Duodenal mucosa (tissue), 2 donors: Measurements from ENCODE around the gene EVA1A.

Experiments used
- H3K27ac ChIP-seq: one replicate; pipeline ENCODE4 v1.7.0; 2013; ENCODE audit warnings: low read depth, low read length
- H3K27me3 ChIP-seq, 2 donors: one replicate each; pipeline ENCODE4 v1.7.0; 2013; ENCODE audit warnings: low read length in 2 of 2, control low read depth in 1 of 2; ENCODE audit not compliant: insufficient read depth in 2 of 2, control insufficient read depth in 1 of 2
- H3K36me3 ChIP-seq, 2 donors: one replicate each; pipeline ENCODE4 v1.7.0; 2013; ENCODE audit warnings: low read length in 2 of 2, control low read depth in 1 of 2; ENCODE audit not compliant: insufficient read depth in 2 of 2, control insufficient read depth in 1 of 2
- H3K4me1 ChIP-seq, 2 donors: one replicate each; pipeline ENCODE4 v1.7.0; 2013; ENCODE audit warnings: low read length in 2 of 2, control low read depth in 1 of 2; ENCODE audit not compliant: insufficient read depth in 2 of 2, control insufficient read depth in 1 of 2
- H3K4me3 ChIP-seq, 2 donors: one replicate each; pipeline ENCODE4 v1.7.0; 2013; ENCODE audit warnings: low read length in 2 of 2, low read depth in 1 of 2
- H3K9ac ChIP-seq, 2 donors: one replicate each; pipeline ENCODE4 v1.7.0; 2013; ENCODE audit warnings: low read length in 2 of 2, low read depth in 1 of 2
- H3K9me3 ChIP-seq, 2 donors: one replicate each; pipeline ENCODE4 v1.7.0; 2013; ENCODE audit warnings: low read length in 2 of 2, control low read depth in 1 of 2; ENCODE audit not compliant: control insufficient read depth in 1 of 2

EVA1A gene

GRCh38 chr2:75603477-75603876, 42.7 kb upstream of the EVA1A start:
- no peaks in the 10 kb centered on the region for H3K36me3 ChIP-seq
- H3K27me3 ChIP-seq: peaks cover 0 to 3% of the 10 kb centered on the region in 2 donors
- no peaks in the 10 kb centered on the region for H3K9me3 ChIP-seq
- no peak overlapping the region for H3K9ac ChIP-seq
- H3K4me1 ChIP-seq: peaks cover 25 to 29% of the 10 kb centered on the region in 2 donors
- H3K27ac ChIP-seq: no peak overlapping the region
- H3K4me3 ChIP-seq: no peak overlapping the region

GRCh38 chr2:75602724-75603342, 42.1 kb upstream of the EVA1A start:
- H3K4me3 ChIP-seq: peak overlapping the region in 1 of 2 donors; percentile 17
- H3K36me3 ChIP-seq: no peaks in the 10 kb centered on the region
- H3K4me1 ChIP-seq: peaks cover 25 to 27% of the 10 kb centered on the region in 2 donors
- no peak overlapping the region for H3K27ac ChIP-seq
- no peaks in the 10 kb centered on the region for H3K9me3 ChIP-seq
- H3K27me3 ChIP-seq: no peaks in the 10 kb centered on the region
- H3K9ac ChIP-seq: no peak overlapping the region

GRCh38 chr2:75600461-75601011, 39.8 kb upstream of the EVA1A start:
- H3K9me3 ChIP-seq: no peaks in the 10 kb centered on the region
- no peak overlapping the region for H3K9ac ChIP-seq
- no peaks in the 10 kb centered on the region for H3K36me3 ChIP-seq
- no peak overlapping the region for H3K27ac ChIP-seq
- peaks cover 16 to 17% of the 10 kb centered on the region in 2 donors for H3K4me1 ChIP-seq
- no peaks in the 10 kb centered on the region for H3K27me3 ChIP-seq
- H3K4me3 ChIP-seq: no peak overlapping the region

GRCh38 chr2:75598589-75599155, 37.9 kb upstream of the EVA1A start:
- Histone ChIP-seq H3K36me3 (no peaks in the 10 kb centered on the region), H3K9ac (no peak overlapping the region), H3K27me3 (no peaks in the 10 kb centered on the region), H3K9me3 (no peaks in the 10 kb centered on the region), H3K27ac (no peak overlapping the region), H3K4me1 (peaks cover 16 to 17% of the 10 kb centered on the region in 2 donors), H3K4me3 (no peak overlapping the region)

GRCh38 chr2:75597949-75598348, 37.2 kb upstream of the EVA1A start:
- no peak overlapping the region for H3K27ac ChIP-seq
- H3K27me3 ChIP-seq: no peaks in the 10 kb centered on the region
- H3K9ac ChIP-seq: no peak overlapping the region
- no peaks in the 10 kb centered on the region for H3K36me3 ChIP-seq
- H3K4me1 ChIP-seq: peaks cover 11 to 17% of the 10 kb centered on the region in 2 donors
- no peak overlapping the region for H3K4me3 ChIP-seq
- H3K9me3 ChIP-seq: no peaks in the 10 kb centered on the region

GRCh38 chr2:75596784-75597183, 36.0 kb upstream of the EVA1A start:
- no peak overlapping the region for H3K9ac ChIP-seq
- H3K36me3 ChIP-seq: no peaks in the 10 kb centered on the region
- H3K27ac ChIP-seq: no peak overlapping the region
- H3K4me1 ChIP-seq: peaks cover 4 to 10% of the 10 kb centered on the region in 2 donors
- no peaks in the 10 kb centered on the region for H3K27me3 ChIP-seq
- H3K4me3 ChIP-seq: no peak overlapping the region
- H3K9me3 ChIP-seq: no peaks in the 10 kb centered on the region

- Histone ChIP-seq H3K9me3 (no peaks in the 10 kb centered on the region), H3K27me3 (no peaks in the 10 kb centered on the region), H3K4me3 (no peak overlapping the region), H3K9ac (no peak overlapping the region), H3K27ac (no peak overlapping the region), H3K36me3 (no peaks in the 10 kb centered on the region), H3K4me1 (peaks cover 4 to 8% of the 10 kb centered on the region in 2 donors)
Measured at GRCh38 chr2:75595541-75596395, 35.0 kb upstream of the EVA1A start.

GRCh38 chr2:75594596-75594995, 33.9 kb upstream of the EVA1A start:
- Histone ChIP-seq H3K27ac (no peak overlapping the region), H3K36me3 (no peaks in the 10 kb centered on the region), H3K4me1 (no peaks in the 10 kb centered on the region), H3K9ac (no peak overlapping the region), H3K9me3 (no peaks in the 10 kb centered on the region), H3K4me3 (no peak overlapping the region), H3K27me3 (no peaks in the 10 kb centered on the region)

GRCh38 chr2:75592888-75593287, 32.1 kb upstream of the EVA1A start:
- H3K4me1 ChIP-seq: no peaks in the 10 kb centered on the region
- H3K36me3 ChIP-seq: no peaks in the 10 kb centered on the region
- H3K9ac ChIP-seq: no peak overlapping the region
- H3K9me3 ChIP-seq: no peaks in the 10 kb centered on the region
- H3K27ac ChIP-seq: no peak overlapping the region
- no peak overlapping the region for H3K4me3 ChIP-seq
- H3K27me3 ChIP-seq: no peaks in the 10 kb centered on the region

- no peak overlapping the region for H3K9ac ChIP-seq
- no peaks in the 10 kb centered on the region for H3K27me3 ChIP-seq
- H3K4me3 ChIP-seq: no peak overlapping the region
- no peaks in the 10 kb centered on the region for H3K9me3 ChIP-seq
- H3K36me3 ChIP-seq: no peaks in the 10 kb centered on the region
- H3K4me1 ChIP-seq: no peaks in the 10 kb centered on the region
- H3K27ac ChIP-seq: no peak overlapping the region
Measured at GRCh38 chr2:75592030-75592429, 31.3 kb upstream of the EVA1A start.
